Endodermal cell (in vitro differentiated cells): Measurements from ENCODE around the gene RHBDL3. TPM values are rescaled to one million over a fixed set of nuclear protein-coding genes. Genes with fewer than 3 reads are reported as not detected.

Experiments
- DNase-seq: peaks from one replicate; pipeline ENCODE4 v3.0.0-alpha.2; 2017
- H3K27ac ChIP-seq: 2 replicates; pipeline ENCODE4 v1.5.1; 2013; ENCODE audit warnings: mild to moderate bottlenecking, low read depth, low read length, moderate library complexity
- H3K27me3 ChIP-seq: 2 replicates; pipeline ENCODE4 v1.6.1; 2013; ENCODE audit warnings: mild to moderate bottlenecking, low read length, moderate library complexity; ENCODE audit not compliant: insufficient read depth, control insufficient read depth, poor library complexity, severe bottlenecking
- H3K36me3 ChIP-seq: 2 replicates; pipeline ENCODE4 v1.7.0; 2013; ENCODE audit warnings: mild to moderate bottlenecking, low read length, moderate library complexity; ENCODE audit not compliant: control insufficient read depth, insufficient read depth
- H3K4me1 ChIP-seq: one replicate; pipeline ENCODE4 v1.7.0; 2013; ENCODE audit warnings: low read length; ENCODE audit not compliant: control insufficient read depth, insufficient read depth
- H3K4me3 ChIP-seq: 2 replicates; pipeline ENCODE4 v1.5.1; 2013; ENCODE audit warnings: mild to moderate bottlenecking, low read length, moderate library complexity
- H3K9ac ChIP-seq: 2 replicates; pipeline ENCODE4 v1.6.1; 2013; ENCODE audit warnings: mild to moderate bottlenecking, low read length, moderate library complexity; ENCODE audit not compliant: poor library complexity, severe bottlenecking; ENCODE audit errors: extremely low read depth
- H3K9me3 ChIP-seq: 2 replicates; pipeline ENCODE4 v1.6.1; 2013; ENCODE audit warnings: mild to moderate bottlenecking, low read length, moderate library complexity; ENCODE audit not compliant: control insufficient read depth
- H3K27ac Mint-ChIP-seq: 2 replicates; pipeline ENCODE4 v1.8.0; 2020; ENCODE audit warnings: mixed read lengths
- H3K27me3 Mint-ChIP-seq: 2 replicates; pipeline ENCODE4 v1.8.0; 2021; ENCODE audit warnings: mild to moderate bottlenecking, mixed read lengths; ENCODE audit not compliant: insufficient read depth
- H3K36me3 Mint-ChIP-seq: 2 replicates; pipeline ENCODE4 v1.8.0; 2020; ENCODE audit warnings: low read depth, mixed read lengths
- H3K4me1 Mint-ChIP-seq: 2 replicates; pipeline ENCODE4 v1.8.0; 2020; ENCODE audit warnings: mixed read lengths
- H3K4me3 Mint-ChIP-seq: 2 replicates; pipeline ENCODE4 v1.8.0; 2020; ENCODE audit warnings: mild to moderate bottlenecking, moderate library complexity, mixed read lengths
- H3K9me3 Mint-ChIP-seq: 2 replicates; pipeline ENCODE4 v1.8.0; 2020; ENCODE audit warnings: mild to moderate bottlenecking, mixed read lengths
- CTCF ChIP-seq: fragments of 200-600 bp; sonication (generic); conservative IDR thresholded peaks from 2 replicates; pipeline ENCODE4 v1.5.0; 2021; ENCODE audit warnings: antibody characterized with exemption, mild to moderate bottlenecking
- WGBS, 2 experiments: methylation state at CpG; one replicate each; pipeline versions ENCODE4 v1.1.5 to v1.1.7; 2013; ENCODE audit warnings: missing lambda C conversion rate in 2 of 2, mixed read lengths in 1 of 2; ENCODE audit not compliant: insufficient coverage in 1 of 2, insufficient read length in 1 of 2; 5-methylcytosine and 5-hydroxymethylcytosine counted together
- total RNA-seq, 2 donors: library from RNA; stranded (reverse); fragmentation: NEBNext Ultra II Directional in 1 of 2; extraction: Animal tissue kit (Norgen Biotek cat#: 25700) in 1 of 2; gene quantifications; 2 replicates in 1 of 2; 3 replicates in 1 of 2; pipeline ENCODE4 v1.2.1, GENCODE V29; 2021

The RHBDL3 gene
- total RNA-seq, 2 donors from 2014 or later, result 0.35 to 1.4 TPM

GRCh38 chr17:32331243-32332040, 65.8 kb downstream of the RHBDL3 start:
- WGBS, 2 experiments, result 100% methylated on average over 3 of the region's 3 CpGs; no CpG with 5 or more reads in 1 of the 2 experiments
- H3K4me3 Mint-ChIP-seq, result no peak overlapping the region
- H3K27me3 Mint-ChIP-seq, result no peaks in the 10 kb centered on the region
- Histone ChIP-seq H3K27me3 (no peaks in the 10 kb centered on the region), H3K4me1 (no peaks in the 10 kb centered on the region), H3K4me3 (no peak overlapping the region), H3K27ac (no peak overlapping the region), H3K9me3 (no peaks in the 10 kb centered on the region), H3K9ac (no peak overlapping the region), H3K36me3 (peaks cover 47% of the 10 kb centered on the region)
- DNase-seq, result no peak
- TF ChIP-seq CTCF, result no peak
- H3K9me3 Mint-ChIP-seq, result no peaks in the 10 kb centered on the region
- H3K36me3 Mint-ChIP-seq, result peaks cover 44% of the 10 kb centered on the region
- H3K4me1 Mint-ChIP-seq, result no peaks in the 10 kb centered on the region
- H3K27ac Mint-ChIP-seq, result no peak overlapping the region

- Histone ChIP-seq H3K27me3 (no peaks in the 10 kb centered on the region), H3K36me3 (peaks cover 60% of the 10 kb centered on the region), H3K27ac (no peak overlapping the region), H3K9me3 (no peaks in the 10 kb centered on the region), H3K4me3 (no peak overlapping the region), H3K4me1 (no peaks in the 10 kb centered on the region), H3K9ac (no peak overlapping the region)
- Mint-ChIP-seq H3K4me3 (no peak overlapping the region), H3K36me3 (peaks cover 50% of the 10 kb centered on the region), H3K9me3 (no peaks in the 10 kb centered on the region), H3K4me1 (no peaks in the 10 kb centered on the region), H3K27me3 (no peaks in the 10 kb centered on the region), H3K27ac (no peak overlapping the region)
- DNase-seq, result peak; percentile 2
- TF ChIP-seq CTCF, result no peak
- 97 to 100% methylated on average over 1 of the region's 2 CpGs for WGBS, 2 experiments
Observed at GRCh38 chr17:32333187-32333586, 67.6 kb downstream of the RHBDL3 start.

GRCh38 chr17:32335046-32335445, 69.4 kb downstream of the RHBDL3 start:
- no peak overlapping the region for H3K4me3 Mint-ChIP-seq
- TF ChIP-seq CTCF, result no peak
- Histone ChIP-seq H3K27ac (no peak overlapping the region), H3K9ac (no peak overlapping the region), H3K36me3 (peaks cover 64% of the 10 kb centered on the region), H3K9me3 (no peaks in the 10 kb centered on the region), H3K4me1 (no peaks in the 10 kb centered on the region), H3K27me3 (no peaks in the 10 kb centered on the region), H3K4me3 (no peak overlapping the region)
- no peaks in the 10 kb centered on the region for H3K4me1 Mint-ChIP-seq
- H3K9me3 Mint-ChIP-seq, result no peaks in the 10 kb centered on the region
- H3K36me3 Mint-ChIP-seq, result peaks cover 63% of the 10 kb centered on the region
- no peak for DNase-seq
- H3K27ac Mint-ChIP-seq, result no peak overlapping the region
- no peaks in the 10 kb centered on the region for H3K27me3 Mint-ChIP-seq
